Left colon (tissue), 2 donors: ENCODE data around the gene HMOX2. TPM values are rescaled to one million over a fixed set of nuclear protein-coding genes. Genes with fewer than 3 reads are reported as not detected.

Experiments used
- ATAC-seq: fragments of 200-7000 bp; cut with Tn5 transposase; one replicate; pipeline ENCODE4 v1.9.1; 2020; ENCODE audit warnings: mild to moderate bottlenecking, moderate library complexity
- DNase-seq, 2 donors: peaks; one replicate each; pipeline ENCODE4 v3.0.0-alpha.2; 2020
- intact Hi-C, 2 donors: fragments of 100-400 bp; cut with DNase I in 1 of 2; cut with micrococcal nuclease in 1 of 2; formaldehyde crosslinking; loops; one replicate each; pipeline versions ENCODE4 v1.11.2 to v1.14.0; 2022; cut with DNase I, micrococcal nuclease
- total RNA-seq, 2 donors: library from RNA; stranded (reverse); fragmentation: NEBNext Ultra II Directional; extraction: Animal tissue kit (Norgen Biotek cat#: 25700); gene quantifications; one replicate each; pipeline ENCODE4 v1.2.1, GENCODE V29; 2021
- donor health status: DM: no; HTN: no; CAD: no.
- donor health status: DM: yes; HTN: yes; CAD: no.

HMOX2 gene
- total RNA-seq, 2 donors from 2014 or later = 61.2 to 65.2 TPM

DNA sequence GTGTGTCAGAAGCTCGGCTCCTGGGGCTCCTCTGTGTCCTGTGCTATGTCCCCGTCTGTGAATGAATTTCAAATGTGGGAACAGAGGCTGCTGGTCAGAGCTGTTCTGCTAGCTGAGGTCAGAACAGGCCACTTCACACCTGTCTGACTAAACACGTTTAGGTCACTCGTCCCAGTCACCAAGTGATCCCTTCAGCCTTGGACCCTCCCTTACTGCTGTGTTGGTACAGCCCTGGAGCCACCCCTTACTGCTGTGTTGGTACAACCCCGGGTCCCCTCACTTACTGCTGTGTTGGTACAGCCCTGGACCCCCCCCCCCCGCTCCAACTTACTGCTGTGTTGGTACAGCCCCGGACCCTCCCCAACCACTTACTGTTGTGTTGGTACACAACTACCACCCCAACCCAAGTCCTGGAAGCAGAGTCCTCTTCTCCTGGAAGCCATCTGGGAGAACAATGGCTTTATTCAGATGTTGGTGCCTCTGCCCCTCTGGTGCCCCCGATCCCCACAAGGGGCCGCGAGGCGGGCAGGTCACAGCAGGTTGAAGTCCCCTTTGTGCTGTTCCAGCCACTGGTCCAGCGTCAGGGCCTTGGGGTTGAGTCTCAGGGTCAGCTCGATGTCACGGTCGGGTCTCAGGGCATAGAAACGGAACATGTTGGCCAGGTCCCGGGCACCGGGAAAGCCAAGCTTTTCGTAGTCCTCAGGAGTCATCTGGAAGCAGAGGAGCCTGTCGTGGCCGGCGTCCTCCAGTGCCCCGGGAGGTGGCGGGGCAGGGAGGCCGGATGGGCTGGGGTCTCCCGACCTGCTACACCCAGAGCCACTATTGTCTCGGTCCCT, 14.7 kb upstream of the HMOX2 start:
- ATAC-seq (peak; percentile 17), DNase-seq (no peak)
- intact Hi-C loops = no loop called here

DNA sequence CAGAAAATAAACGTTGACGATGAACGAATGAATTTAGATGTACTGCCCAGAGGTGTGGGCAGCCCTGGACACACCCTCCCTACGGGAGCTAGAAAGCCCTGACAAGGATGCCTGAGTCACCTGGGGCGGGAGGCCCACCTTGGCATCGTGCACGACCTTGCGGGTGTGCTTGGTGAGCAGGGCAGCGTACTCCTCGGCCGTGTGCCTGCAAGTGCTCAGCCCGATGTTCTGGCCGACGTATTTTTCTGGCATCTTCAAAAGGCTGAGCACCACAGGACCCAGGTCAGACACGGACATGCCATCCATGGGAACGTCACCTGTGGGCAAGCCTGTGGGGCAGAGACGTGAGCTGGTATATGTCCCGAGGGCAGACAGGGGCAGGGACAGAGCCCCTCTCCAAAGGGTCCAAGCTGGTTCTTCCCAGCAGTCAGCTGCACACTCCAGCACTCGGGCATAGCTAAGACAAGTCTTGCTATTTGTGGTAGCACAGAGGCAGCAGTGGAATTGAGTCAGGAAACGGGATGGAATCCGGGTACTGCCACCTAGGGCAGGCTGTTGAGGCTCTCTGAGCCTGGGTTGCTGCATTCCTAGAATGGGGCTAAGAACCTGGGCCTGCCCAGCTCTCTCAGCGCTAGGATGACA, 12.6 kb upstream of the HMOX2 start:
- DNase-seq (no peak), ATAC-seq (no peak)
- intact Hi-C loops = no loop called here

- ATAC-seq (peak; percentile 38), DNase-seq (no peak)
- intact Hi-C loops = no loop called here
Observed at GRCh38 chr16:4465977-4466779, 10.0 kb upstream of the HMOX2 start.

DNA sequence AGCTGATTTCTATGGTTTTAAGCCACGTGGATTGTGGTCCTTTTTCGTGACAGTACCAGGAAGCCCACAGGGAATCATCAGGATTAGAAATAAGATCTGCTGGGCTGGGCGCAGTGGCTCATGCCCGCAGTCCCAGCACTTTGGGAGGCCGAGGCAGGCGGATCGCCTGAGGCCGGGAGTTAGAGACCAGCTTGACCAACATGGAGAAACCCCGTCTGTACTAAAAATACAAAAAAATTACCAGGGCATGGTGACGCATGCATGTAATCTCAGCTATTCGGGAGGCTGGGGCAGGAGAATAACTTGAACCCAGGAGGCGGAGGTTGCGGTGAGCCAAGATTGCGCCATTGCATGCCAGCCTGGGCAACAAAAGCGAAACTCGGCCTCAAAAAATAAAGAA, 8.3 kb upstream of the HMOX2 start:
- intact Hi-C loops = no loop called here
- ATAC-seq = no peak
- DNase-seq = no peak

GRCh38 chr16:4468972-4469371, 7.2 kb upstream of the HMOX2 start:
- intact Hi-C loops = no loop called here

DNA sequence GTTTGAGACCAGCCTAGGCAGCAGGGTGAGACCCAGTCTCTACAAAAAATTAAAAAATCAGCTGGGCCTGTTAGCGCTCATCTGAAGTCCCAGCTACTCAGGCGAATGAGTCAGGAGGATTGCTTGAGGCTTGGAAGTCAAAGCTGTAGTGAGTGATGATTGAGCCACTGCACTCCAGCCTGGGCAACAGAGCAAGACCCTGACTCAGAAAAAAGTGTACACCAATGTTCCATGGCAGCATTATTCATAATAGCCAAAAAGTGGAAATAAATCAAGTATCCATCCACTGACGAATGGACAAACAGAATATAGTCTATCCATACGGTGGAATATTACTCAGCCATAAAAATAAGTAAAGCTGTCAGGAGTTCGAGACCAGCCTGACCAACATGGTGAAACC, 4.3 kb upstream of the HMOX2 start:
- DNase-seq (no peak), ATAC-seq (no peak)
- intact Hi-C loops = no loop called here

More at GRCh38 chr16:4468972-4469371, 7.2 kb upstream of the HMOX2 start:
- no peak for ATAC-seq
- DNase-seq = no peak

GRCh38 chr16:4472880-4473279, 3.3 kb upstream of the HMOX2 start:
- DNase-seq = no peak
- intact Hi-C loops = no loop called here
- no peak for ATAC-seq

DNA sequence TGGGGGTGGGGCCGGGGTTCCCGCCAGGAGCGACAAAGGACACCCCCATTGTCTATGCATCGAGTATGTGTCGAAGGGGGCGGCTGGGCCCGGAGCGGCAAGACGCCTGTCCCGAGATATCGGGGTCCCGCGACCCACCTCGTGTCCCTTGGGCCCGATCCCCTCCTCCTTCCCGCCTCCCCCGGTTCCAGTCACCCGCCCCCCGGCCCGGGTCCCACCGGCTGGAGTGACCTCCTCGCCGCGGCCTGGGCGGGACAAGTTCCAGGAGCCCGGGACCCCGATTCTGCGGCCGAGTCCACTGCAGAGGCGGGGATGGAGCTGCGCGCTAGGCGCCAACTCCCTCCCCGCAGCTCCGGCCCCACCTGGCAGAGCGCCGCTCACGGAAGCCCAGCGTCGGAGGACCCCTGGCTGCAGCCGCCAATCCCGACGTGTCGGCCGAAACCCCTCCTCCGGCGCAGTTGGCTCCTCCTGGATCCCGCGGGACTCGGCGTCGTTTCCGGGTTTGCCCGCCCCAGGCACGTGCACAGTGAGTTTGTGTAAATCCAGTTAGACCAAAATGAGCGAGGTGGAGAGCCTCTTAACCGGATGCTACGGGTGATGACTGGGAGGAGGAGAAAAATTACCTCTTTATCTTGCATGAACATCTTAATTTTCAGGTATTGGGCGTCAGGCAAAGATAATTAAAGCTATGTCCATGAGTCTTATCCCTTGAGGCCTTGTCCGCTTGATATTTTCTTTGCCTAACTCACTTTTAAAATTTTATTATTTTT, 1.8 kb upstream of the HMOX2 start, which contains the start of gene NMRAL1:
Gene NMRAL1 (minus strand): TSS at position 434 of the 770 bp plus-strand sequence. CDS start 493 bp downstream, outside the sequence.
- intact Hi-C loops = no loop called here
- DNase-seq = peak; percentile 92 to 94
- peak; percentile 62 for ATAC-seq

DNA sequence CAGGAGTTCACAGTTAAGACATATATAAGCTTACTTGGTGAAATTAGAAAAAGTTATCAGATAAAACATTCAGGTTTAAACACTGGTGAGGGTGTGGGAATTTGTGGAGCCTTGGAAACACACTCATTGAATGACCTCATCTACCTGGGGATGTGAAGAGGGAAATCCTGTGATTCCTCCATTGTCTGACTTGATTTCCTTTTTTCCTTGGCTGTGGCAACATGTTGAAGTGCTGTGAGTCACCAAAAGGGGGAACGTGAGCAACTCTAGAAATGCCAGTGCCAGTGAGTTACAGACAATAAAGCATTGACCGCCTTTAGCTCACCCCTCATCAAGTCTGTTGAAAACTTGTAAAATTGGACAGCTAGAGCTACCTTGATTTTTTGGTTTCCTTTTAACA, 1.8 kb downstream of the HMOX2 start:
- ATAC-seq (no peak), DNase-seq (no peak)
- intact Hi-C loops = no loop called here

- intact Hi-C loops = no loop called here
- ATAC-seq = no peak
Observed at GRCh38 chr16:4481526-4481925, 5.3 kb downstream of the HMOX2 start.

GRCh38 chr16:4481963-4482362, 5.8 kb downstream of the HMOX2 start:
- DNase-seq = no peak
- intact Hi-C loops = no loop called here
- no peak for ATAC-seq

More at GRCh38 chr16:4481526-4481925, 5.3 kb downstream of the HMOX2 start:
- DNase-seq = no peak

DNA sequence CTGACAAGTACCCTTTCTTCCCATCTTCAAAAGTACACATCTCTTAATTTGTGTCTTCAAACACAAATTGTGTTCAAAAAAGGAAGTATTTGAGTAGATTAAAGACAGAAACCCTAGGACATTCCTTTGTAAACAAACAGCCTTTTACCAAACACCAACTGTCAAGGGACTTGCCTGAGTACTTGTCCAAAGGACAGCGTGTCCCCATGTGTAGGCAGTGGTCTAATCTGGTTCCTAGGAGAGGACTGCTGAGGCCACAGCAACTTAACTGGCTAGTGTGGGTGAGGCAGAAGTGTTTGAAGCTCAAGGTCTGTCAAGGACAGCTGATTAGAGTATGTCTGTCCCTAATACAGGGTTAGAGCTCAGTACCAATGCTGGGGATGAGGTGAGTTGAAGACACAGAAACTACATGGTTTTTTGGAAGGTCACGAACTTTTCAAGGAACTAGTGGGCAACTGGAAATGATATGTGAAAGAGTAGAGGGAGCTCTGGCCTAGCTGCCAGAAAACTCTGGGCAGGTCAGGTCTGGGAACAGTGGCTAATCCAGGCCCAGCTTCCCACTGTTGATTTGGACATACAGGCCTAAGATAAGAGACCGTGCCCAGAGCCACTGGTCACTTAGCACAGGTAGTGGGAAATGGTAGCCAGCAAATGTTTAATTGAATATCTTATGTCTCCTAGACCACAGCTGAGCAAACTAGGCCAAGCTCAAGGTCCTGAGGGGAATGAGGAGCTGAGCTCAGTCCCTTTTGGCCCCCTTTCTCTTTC, 10.1 kb downstream of the HMOX2 start:
- DNase-seq (no peak), ATAC-seq (no peak)
- intact Hi-C loops = no loop called here

GRCh38 chr16:4487955-4488498, 11.8 kb downstream of the HMOX2 start:
- intact Hi-C loops = no loop called here
- no peak for DNase-seq
- no peak for ATAC-seq

DNA sequence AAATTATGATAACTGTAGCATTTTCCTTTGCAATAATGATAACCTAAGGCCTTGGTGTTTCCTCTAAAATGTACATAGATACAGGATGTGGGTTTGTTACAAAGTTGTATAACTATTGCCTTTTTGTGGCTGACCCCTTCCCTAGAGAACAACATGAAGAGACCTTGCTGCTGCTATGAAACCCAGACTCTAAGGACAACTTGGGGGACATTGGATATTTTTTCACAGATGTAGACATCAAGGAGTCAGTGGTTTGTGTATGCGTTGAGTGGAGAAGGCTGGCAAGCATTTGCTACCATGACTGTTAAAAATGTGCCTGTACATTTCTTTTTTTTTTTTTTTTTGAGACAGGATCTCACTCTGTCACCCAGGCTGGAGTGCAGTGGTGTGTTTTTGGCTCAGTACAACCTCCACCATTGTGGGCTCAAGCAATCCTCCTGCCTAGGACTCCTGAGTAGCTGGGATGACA, 12.3 kb downstream of the HMOX2 start:
- intact Hi-C loops = no loop called here
- ATAC-seq = no peak

DNA sequence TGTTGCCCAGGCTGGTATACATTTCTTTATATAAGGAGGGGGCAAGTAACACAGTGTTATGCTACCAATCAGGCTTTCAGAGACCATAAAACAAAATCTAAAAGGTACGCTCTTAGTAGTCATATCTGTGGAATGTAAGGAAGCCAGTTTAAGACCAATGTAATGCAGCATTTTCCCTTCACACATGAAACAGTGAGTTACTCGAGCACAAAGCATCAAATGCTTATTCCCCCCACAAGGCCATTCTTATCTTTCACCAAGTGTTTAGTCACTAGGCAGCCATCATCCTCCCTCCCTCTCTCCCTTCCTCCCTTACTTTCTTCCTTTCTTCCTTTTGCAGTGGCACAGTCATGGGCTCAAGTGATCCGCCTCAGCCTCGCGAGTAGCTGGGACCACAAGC, 12.8 kb downstream of the HMOX2 start:
- intact Hi-C loops = no loop called here
- ATAC-seq (no peak), DNase-seq (no peak)

More for the DNA sequence above, 12.3 kb downstream of the HMOX2 start:
- no peak for DNase-seq

- ATAC-seq = no peak
Observed at GRCh38 chr16:4491898-4492297, 15.7 kb downstream of the HMOX2 start.

DNA sequence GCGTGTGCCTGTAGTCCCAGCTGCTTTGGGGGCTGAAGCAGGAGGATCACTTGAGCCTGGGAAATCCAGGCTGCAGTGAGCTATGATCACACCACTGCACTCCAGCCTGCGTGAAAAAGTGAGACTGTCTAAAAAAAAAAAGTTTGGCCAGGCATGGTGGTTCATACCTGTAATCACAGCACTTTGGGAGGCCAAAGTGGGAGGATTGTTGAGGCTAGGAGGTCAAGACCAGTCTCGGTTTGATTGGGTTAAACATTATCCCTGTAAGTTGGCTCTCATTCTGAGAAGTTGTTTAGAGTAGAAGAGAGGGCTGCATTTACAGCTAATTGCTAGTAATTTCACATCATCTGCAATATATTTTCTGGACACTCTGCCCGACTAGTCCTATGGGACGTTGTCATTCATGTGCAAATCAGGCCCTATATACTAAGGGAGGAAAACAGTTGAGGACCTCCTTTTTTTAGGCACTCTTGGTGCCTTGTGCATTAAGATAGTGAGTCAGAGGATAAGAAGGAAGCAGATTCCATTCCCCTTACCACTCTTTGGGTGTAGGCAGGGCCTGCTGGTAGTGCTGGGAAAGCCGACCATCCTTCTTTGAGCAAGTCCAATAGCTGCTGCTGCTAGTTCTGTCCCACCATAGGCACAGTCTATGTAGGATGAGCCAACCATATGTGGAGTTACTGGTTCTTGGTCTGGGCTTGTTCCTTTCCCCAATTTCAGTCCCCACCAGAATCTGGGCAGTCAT, 18.7 kb downstream of the HMOX2 start:
- no peak for DNase-seq
- peak; percentile 31 for ATAC-seq
- intact Hi-C loops = no loop called here

More at GRCh38 chr16:4491898-4492297, 15.7 kb downstream of the HMOX2 start:
- DNase-seq = no peak
- intact Hi-C loops = no loop called here
